ENCODE results near the gene BBS7. TPM values are rescaled to one million over a fixed set of nuclear protein-coding genes. Genes with fewer than 3 reads are reported as not detected.

BBS7 gene
- total RNA-seq, 6 donors from 2014 or later = 7.3 to 13.2 (median 9.9) TPM

DNA sequence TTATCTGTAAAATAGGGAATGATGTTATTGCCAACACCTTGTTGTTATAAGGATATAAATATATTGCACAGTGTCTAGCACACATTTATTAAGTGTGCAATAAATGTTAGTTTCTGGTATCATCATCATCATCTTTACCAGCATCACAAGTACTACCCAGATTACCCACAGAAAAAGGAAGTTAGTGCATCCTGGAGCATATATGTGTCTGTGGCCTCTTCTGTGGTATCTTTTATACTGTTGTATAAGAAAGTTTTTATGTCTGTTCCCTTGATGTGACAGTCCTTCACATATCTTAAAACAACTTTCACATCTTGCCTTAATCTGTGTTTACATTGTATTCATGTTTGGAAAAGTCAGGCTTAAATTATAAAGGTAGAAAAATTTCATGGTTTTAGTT lies 59.2 kb downstream of the BBS7 start:
- H3K27me3 ChIP-seq = no peaks in the 10 kb centered on the region
- TF ChIP-seq, protein P1, sequence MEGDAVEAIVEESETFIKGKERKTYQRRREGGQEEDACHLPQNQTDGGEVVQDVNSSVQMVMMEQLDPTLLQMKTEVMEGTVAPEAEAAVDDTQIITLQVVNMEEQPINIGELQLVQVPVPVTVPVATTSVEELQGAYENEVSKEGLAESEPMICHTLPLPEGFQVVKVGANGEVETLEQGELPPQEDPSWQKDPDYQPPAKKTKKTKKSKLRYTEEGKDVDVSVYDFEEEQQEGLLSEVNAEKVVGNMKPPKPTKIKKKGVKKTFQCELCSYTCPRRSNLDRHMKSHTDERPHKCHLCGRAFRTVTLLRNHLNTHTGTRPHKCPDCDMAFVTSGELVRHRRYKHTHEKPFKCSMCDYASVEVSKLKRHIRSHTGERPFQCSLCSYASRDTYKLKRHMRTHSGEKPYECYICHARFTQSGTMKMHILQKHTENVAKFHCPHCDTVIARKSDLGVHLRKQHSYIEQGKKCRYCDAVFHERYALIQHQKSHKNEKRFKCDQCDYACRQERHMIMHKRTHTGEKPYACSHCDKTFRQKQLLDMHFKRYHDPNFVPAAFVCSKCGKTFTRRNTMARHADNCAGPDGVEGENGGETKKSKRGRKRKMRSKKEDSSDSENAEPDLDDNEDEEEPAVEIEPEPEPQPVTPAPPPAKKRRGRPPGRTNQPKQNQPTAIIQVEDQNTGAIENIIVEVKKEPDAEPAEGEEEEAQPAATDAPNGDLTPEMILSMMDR (IDR thresholded peaks at IDR 0.05) = no peak
- TF ChIP-seq POLR2A (IDR thresholded peaks at IDR 0.05) (no peak), EP300 (IDR thresholded peaks at IDR 0.05) (no peak), POLR2AphosphoS5 (IDR thresholded peaks at IDR 0.05) (no peak)
- H3K36me3 ChIP-seq = peaks cover 11 to 97% (median 56%) of the 10 kb centered on the region in 4 donors

DNA sequence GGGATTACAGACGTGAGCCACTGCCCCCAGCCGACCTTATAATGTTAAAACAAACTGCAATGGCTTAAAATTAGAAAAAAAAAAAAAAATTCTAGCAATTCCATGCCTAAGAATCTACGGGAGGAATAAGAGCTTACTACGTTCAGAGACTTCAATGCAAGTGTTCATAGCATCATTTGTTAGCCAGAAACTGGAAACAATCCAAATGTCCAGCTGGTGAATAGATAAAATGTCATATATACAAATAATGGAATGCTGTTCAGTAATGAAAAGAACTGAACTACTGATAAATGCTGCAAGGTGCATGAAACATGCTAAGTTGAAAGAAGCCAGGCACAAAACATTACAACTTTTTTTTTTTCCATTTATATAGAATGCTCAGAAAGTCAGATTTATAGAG lies 63.9 kb downstream of the BBS7 start:
- H3K27me3 ChIP-seq = no peaks in the 10 kb centered on the region
- H3K9me3 ChIP-seq = no peaks in the 10 kb centered on the region
- TF ChIP-seq, protein P1 (IDR thresholded peaks at IDR 0.05) = no peak
- no peak for TF ChIP-seq POLR2AphosphoS5 (IDR thresholded peaks at IDR 0.05)
- TF ChIP-seq EP300 (IDR thresholded peaks at IDR 0.05) = no peak
- no peak for TF ChIP-seq POLR2A (IDR thresholded peaks at IDR 0.05)
- no peak for ATAC-seq (ENCODE audit: low FRiP score in 2 of 2)
- H3K27ac ChIP-seq = no peak overlapping the region
- no peak overlapping the region for H3K4me3 ChIP-seq
- H3K36me3 ChIP-seq = peaks cover 11 to 87% (median 44%) of the 10 kb centered on the region in 4 donors
- DNase-seq = no peak
- 89 to 93% methylated on average over 4 of the region's 4 CpGs for WGBS, 2 donors
- H3K4me1 ChIP-seq = peaks cover 4 to 13% (median 9%) of the 10 kb centered on the region in 4 donors

More for the DNA sequence above, 59.2 kb downstream of the BBS7 start:
- H3K27ac ChIP-seq = no peak overlapping the region
- DNase-seq = no peak
- no peaks in the 10 kb centered on the region for H3K4me1 ChIP-seq
- no peak overlapping the region for H3K4me3 ChIP-seq
- no peak for ATAC-seq (ENCODE audit: low FRiP score in 2 of 2)
- no peaks in the 10 kb centered on the region for H3K9me3 ChIP-seq

DNA sequence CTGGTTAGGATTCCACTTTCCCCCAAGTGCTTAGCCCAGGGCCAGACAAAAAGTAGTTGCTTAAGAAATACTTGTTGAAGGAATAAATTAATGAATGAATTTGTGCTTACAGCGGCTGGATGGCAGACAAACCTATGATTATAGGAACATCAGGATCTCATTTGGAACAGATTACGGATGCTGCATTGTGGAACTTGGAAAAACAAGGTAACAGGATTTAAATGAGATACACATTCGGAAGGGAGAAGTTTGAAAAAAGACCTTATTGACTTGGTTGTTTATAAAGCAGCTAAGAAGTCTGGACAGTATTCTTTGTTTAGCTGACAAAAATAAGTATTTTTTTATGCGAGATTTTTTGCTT lies 68.6 kb downstream of the BBS7 start:
- Histone ChIP-seq H3K36me3 (peaks cover 6 to 42% (median 19%) of the 10 kb centered on the region in 4 donors), H3K27ac (peak overlapping the region; percentile 80 to 94 (median 86)), H3K4me1 (peaks cover 4 to 22% (median 9%) of the 10 kb centered on the region in 4 donors), H3K27me3 (no peaks in the 10 kb centered on the region), H3K4me3 (peak overlapping the region; percentile 48 to 95 (median 78)), H3K9me3 (no peaks in the 10 kb centered on the region)
- 23 to 25% methylated on average over 4 of the region's 4 CpGs for WGBS, 2 donors
- TF ChIP-seq POLR2A (IDR thresholded peaks at IDR 0.05) = no peak
- no peak for TF ChIP-seq EP300 (IDR thresholded peaks at IDR 0.05)
- TF ChIP-seq POLR2AphosphoS5 (IDR thresholded peaks at IDR 0.05) = no peak
- TF ChIP-seq, protein P1 (IDR thresholded peaks at IDR 0.05) = no peak
- DNase-seq (no peak), ATAC-seq (ENCODE audit: low FRiP score in 2 of 2) (no peak)

DNA sequence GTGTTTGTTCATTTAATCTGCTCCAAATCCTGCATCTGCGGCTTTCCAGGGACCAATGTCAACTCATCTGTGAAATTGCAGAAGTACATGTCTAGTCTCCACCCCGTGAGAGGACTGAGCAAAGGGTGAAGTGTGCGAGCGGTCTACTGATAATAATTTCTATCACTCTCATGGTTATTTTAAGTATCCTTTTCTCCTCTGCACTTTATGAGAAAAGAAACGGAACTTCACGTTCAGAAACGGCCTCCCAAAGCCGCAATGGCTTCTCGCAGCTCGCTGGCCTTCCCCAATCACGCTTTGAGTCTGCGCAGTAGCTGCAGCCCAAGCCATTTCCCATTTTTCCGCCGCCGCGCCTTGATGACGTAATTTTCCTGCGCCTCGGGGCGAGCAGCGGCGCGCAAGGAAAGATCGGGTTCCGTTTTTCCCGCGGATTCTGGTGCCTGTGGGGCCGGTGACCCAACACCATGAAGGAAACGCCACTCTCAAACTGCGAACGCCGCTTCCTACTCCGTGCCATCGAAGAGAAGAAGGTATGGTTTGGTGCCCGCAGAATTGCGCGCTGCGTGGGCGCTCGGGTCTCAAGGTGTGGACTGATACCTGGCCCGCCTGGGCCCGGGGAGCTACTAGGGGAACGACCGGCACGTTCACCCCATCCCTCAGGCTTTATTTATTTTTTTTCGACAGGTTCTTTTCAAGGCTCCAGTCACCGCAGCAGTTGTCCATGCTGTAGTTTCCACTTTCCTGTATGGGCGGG lies 69.1 kb downstream of the BBS7 start, which contains the start of gene EXOSC9:
TSS of gene EXOSC9 (plus strand) at position 363 of the 754 bp plus-strand sequence. CDS start at position 465, 102 bp downstream.
- no peaks in the 10 kb centered on the region for H3K9me3 ChIP-seq
- H3K36me3 ChIP-seq = peaks cover 6 to 37% (median 17%) of the 10 kb centered on the region in 4 donors
- H3K27ac ChIP-seq = peak within 1 kb of the TSS; percentile 80 to 94 (median 86)
- WGBS, 2 donors = 0 to 1% methylated on average over 48 of the region's 48 CpGs
- H3K27me3 ChIP-seq = no peaks in the 10 kb centered on the region
- peaks cover 4 to 22% (median 9%) of the 10 kb centered on the region in 4 donors for H3K4me1 ChIP-seq
- peak; percentile 90 to 92 for DNase-seq
- peak; percentile 94 to 98 for ATAC-seq (ENCODE audit: low FRiP score in 2 of 2)
- TF ChIP-seq, protein P1 (IDR thresholded peaks at IDR 0.05) = peak in 3 of 6 experiments; percentile 6 to 41 (median 31)
- TF ChIP-seq POLR2AphosphoS5 (IDR thresholded peaks at IDR 0.05) = peak; percentile 87 to 97
- no peak for TF ChIP-seq EP300 (IDR thresholded peaks at IDR 0.05)
- TF ChIP-seq POLR2A (IDR thresholded peaks at IDR 0.05) = peak in 3 of 4 donors; percentile 41 to 87 (median 81)
- H3K4me3 ChIP-seq = peak within 1 kb of the TSS; percentile 48 to 95 (median 78)
